Neuronal stem cell (in vitro differentiated cells): Measurements from ENCODE around the gene CD300LF.

Source experiments
- DNase-seq: peaks from one replicate; pipeline ENCODE4 v3.0.0-alpha.2; 2013; ENCODE audit warnings: low spot score
- H2AFZ ChIP-seq: one replicate; pipeline ENCODE4 v1.6.1; 2013; ENCODE audit warnings: mild to moderate bottlenecking, low read length, inconsistent platforms
- H2AK5ac ChIP-seq: 2 replicates; pipeline ENCODE4 v1.6.1; 2013; ENCODE audit warnings: low read depth, mild to moderate bottlenecking, inconsistent platforms, low read length, moderate library complexity, mixed read lengths
- H2BK120ac ChIP-seq: 2 replicates; pipeline ENCODE4 v1.6.1; 2013; ENCODE audit warnings: low read depth, mild to moderate bottlenecking, inconsistent platforms, low read length, moderate library complexity, mixed read lengths
- H2BK12ac ChIP-seq: one replicate; pipeline ENCODE4 v1.6.1; 2013; ENCODE audit warnings: low read length, inconsistent platforms
- H2BK15ac ChIP-seq: 2 replicates; pipeline ENCODE4 v1.6.1; 2013; ENCODE audit warnings: mild to moderate bottlenecking, low read length, inconsistent platforms, mixed read lengths
- H2BK5ac ChIP-seq: one replicate; pipeline ENCODE4 v1.6.1; 2013; ENCODE audit warnings: inconsistent platforms, mild to moderate bottlenecking, low read length, moderate library complexity
- H3K14ac ChIP-seq: one replicate; pipeline ENCODE4 v1.6.1; 2013; ENCODE audit warnings: low read length, inconsistent platforms
- H3K18ac ChIP-seq: 2 replicates; pipeline ENCODE4 v1.6.1; 2013; ENCODE audit warnings: low read length, inconsistent platforms
- H3K23ac ChIP-seq: 2 replicates; pipeline ENCODE4 v1.6.1; 2013; ENCODE audit warnings: low read depth, mild to moderate bottlenecking, mixed read lengths, low read length, inconsistent platforms; ENCODE audit not compliant: poor library complexity
- H3K27ac ChIP-seq: replicated peaks from 3 replicates; pipeline ENCODE4 v1.5.1; 2013; ENCODE audit warnings: low read length, inconsistent platforms
- H3K27me3 ChIP-seq, 3 experiments: 2 replicates each; pipeline ENCODE4 v1.6.1; 2013; ENCODE audit warnings: low read length in 3 of 3, mild to moderate bottlenecking in 2 of 3, inconsistent platforms in 1 of 3, low read depth in 1 of 3, mixed read lengths in 1 of 3, moderate library complexity in 1 of 3; ENCODE audit not compliant: control insufficient read depth in 3 of 3, insufficient read depth in 3 of 3
- H3K36me3 ChIP-seq, 2 donors: replicated peaks in 1 of 2; 2 replicates each; pipeline ENCODE4 v1.6.1; 2013; ENCODE audit warnings: low read length in 2 of 2; ENCODE audit not compliant: control insufficient read depth in 2 of 2, insufficient read depth in 2 of 2
- H3K4ac ChIP-seq: 2 replicates; pipeline ENCODE4 v1.6.1; 2013; ENCODE audit warnings: inconsistent platforms, mild to moderate bottlenecking, low read length, moderate library complexity
- H3K4me1 ChIP-seq, 2 donors: 1 replicate in 1 of 2; 2 replicates in 1 of 2; pipeline ENCODE4 v1.6.1; 2013; ENCODE audit warnings: low read length in 2 of 2, low read depth in 1 of 2; ENCODE audit not compliant: control insufficient read depth in 2 of 2, insufficient read depth in 1 of 2
- H3K4me2 ChIP-seq: one replicate; pipeline ENCODE4 v1.6.1; 2013; ENCODE audit warnings: mild to moderate bottlenecking, low read length, inconsistent platforms; ENCODE audit not compliant: insufficient read depth, poor library complexity, severe bottlenecking
- H3K4me3 ChIP-seq, 2 donors: 2 replicates each; pipeline ENCODE4 v1.5.1; 2013; ENCODE audit warnings: low read length in 2 of 2, mild to moderate bottlenecking in 2 of 2, inconsistent platforms in 1 of 2, moderate library complexity in 1 of 2
- H3K79me1 ChIP-seq: one replicate; pipeline ENCODE4 v1.6.1; 2013; ENCODE audit warnings: low read depth, mild to moderate bottlenecking, inconsistent platforms, low read length, moderate library complexity
- H3K9ac ChIP-seq: one replicate; pipeline ENCODE4 v1.6.1; 2013; ENCODE audit warnings: mild to moderate bottlenecking, low read depth, low read length, inconsistent platforms; ENCODE audit not compliant: poor library complexity
- H3K9me3 ChIP-seq, 2 donors: replicated peaks in 1 of 2; 2 replicates each; pipeline versions ENCODE3 to v1.6.1; 2013; ENCODE audit warnings: low read length in 2 of 2, mild to moderate bottlenecking in 2 of 2, inconsistent platforms in 1 of 2, low read depth in 1 of 2, mixed read lengths in 1 of 2, moderate library complexity in 1 of 2; ENCODE audit not compliant: control insufficient read depth in 2 of 2, insufficient read depth in 1 of 2
- H4K8ac ChIP-seq: one replicate; pipeline ENCODE4 v1.6.1; 2013; ENCODE audit warnings: low read depth, mild to moderate bottlenecking, inconsistent platforms, low read length, moderate library complexity
- H4K91ac ChIP-seq: one replicate; pipeline ENCODE4 v1.6.1; 2013; ENCODE audit warnings: low read length, low read depth, mild to moderate bottlenecking, inconsistent platforms; ENCODE audit not compliant: poor library complexity
- WGBS, 2 donors: extraction: QIAGEN DNeasy Blood & Tissue Kit; methylation state at CpG; one replicate each; pipeline ENCODE4 v1.1.7; 2013; ENCODE audit warnings: missing lambda C conversion rate in 2 of 2, mixed read lengths in 1 of 2; ENCODE audit not compliant: insufficient read length in 2 of 2, insufficient replicate concordance in 1 of 2; ENCODE audit errors: extremely low coverage in 2 of 2; 5-methylcytosine and 5-hydroxymethylcytosine counted together

The CD300LF gene

GRCh38 chr17:74746376-74746775 lies 33.7 kb upstream of the CD300LF start:
- H3K4ac ChIP-seq = no peak overlapping the region
- no peak overlapping the region for H3K4me2 ChIP-seq
- H3K27me3 ChIP-seq = peaks cover 0 to 2% (median 2%) of the 10 kb centered on the region in 3 experiments
- H2BK15ac ChIP-seq = no peak overlapping the region
- peak overlapping the region; percentile 6 for H2AK5ac ChIP-seq
- H4K91ac ChIP-seq = no peak overlapping the region
- no peak overlapping the region for H3K23ac ChIP-seq
- H3K18ac ChIP-seq = no peak overlapping the region
- no peak overlapping the region for H3K14ac ChIP-seq
- WGBS, 2 donors = no CpG with 5 or more reads among the region's 5 CpGs
- H3K36me3 ChIP-seq = peaks cover 0 to 4% of the 10 kb centered on the region in 2 donors
- peak overlapping the region; percentile 41 for H2AFZ ChIP-seq
- H2BK120ac ChIP-seq = no peak overlapping the region
- DNase-seq = no peak
- no peak overlapping the region for H2BK5ac ChIP-seq
- H4K8ac ChIP-seq = no peak overlapping the region
- no peak overlapping the region for H3K4me3 ChIP-seq
- no peaks in the 10 kb centered on the region for H3K9me3 ChIP-seq
- H3K79me1 ChIP-seq = peaks cover 12% of the 10 kb centered on the region
- H3K4me1 ChIP-seq = peaks cover 36 to 49% of the 10 kb centered on the region in 2 donors
- no peak overlapping the region for H2BK12ac ChIP-seq
- no peak overlapping the region for H3K9ac ChIP-seq
- peak overlapping the region; percentile 50 for H3K27ac ChIP-seq

- H3K9ac ChIP-seq = no peak overlapping the region
- H4K8ac ChIP-seq = no peak overlapping the region
- no peak overlapping the region for H3K4me2 ChIP-seq
- H2BK120ac ChIP-seq = no peak overlapping the region
- H3K4me3 ChIP-seq = no peak overlapping the region
- peak overlapping the region; percentile 62 for H2BK15ac ChIP-seq
- no peak overlapping the region for H2BK5ac ChIP-seq
- no peak overlapping the region for H3K27ac ChIP-seq
- no peak overlapping the region for H4K91ac ChIP-seq
- no peak for DNase-seq
- H3K9me3 ChIP-seq = no peaks in the 10 kb centered on the region
- H2AFZ ChIP-seq = peak overlapping the region; percentile 23
- H3K14ac ChIP-seq = no peak overlapping the region
- H3K79me1 ChIP-seq = peaks cover 12% of the 10 kb centered on the region
- peak overlapping the region; percentile 67 for H3K18ac ChIP-seq
- H3K27me3 ChIP-seq = peaks cover 0 to 2% (median 2%) of the 10 kb centered on the region in 3 experiments
- no peaks in the 10 kb centered on the region for H3K36me3 ChIP-seq
- peak overlapping the region; percentile 81 for H2BK12ac ChIP-seq
- no peak overlapping the region for H3K4ac ChIP-seq
- peaks cover 32 to 48% of the 10 kb centered on the region in 2 donors for H3K4me1 ChIP-seq
- WGBS, 2 donors = no CpG with 5 or more reads among the region's 8 CpGs
- peak overlapping the region; percentile 30 for H2AK5ac ChIP-seq
- no peak overlapping the region for H3K23ac ChIP-seq
Measured at GRCh38 chr17:74745548-74746177, 32.9 kb upstream of the CD300LF start.

GRCh38 chr17:74744714-74745547 lies 32.2 kb upstream of the CD300LF start:
- no peak overlapping the region for H3K4ac ChIP-seq
- H3K14ac ChIP-seq = peak overlapping the region; percentile 76
- peak overlapping the region; percentile 85 for H2BK5ac ChIP-seq
- no peak overlapping the region for H2BK12ac ChIP-seq
- H2AFZ ChIP-seq = peak overlapping the region; percentile 23
- H2AK5ac ChIP-seq = peak overlapping the region; percentile 30
- no CpG with 5 or more reads among the region's 24 CpGs for WGBS, 2 donors
- H3K18ac ChIP-seq = peak overlapping the region; percentile 52
- no peak overlapping the region for H3K27ac ChIP-seq
- H3K4me2 ChIP-seq = peak overlapping the region; percentile 65
- peak overlapping the region; percentile 75 for H4K8ac ChIP-seq
- peak overlapping the region; percentile 96 for H2BK15ac ChIP-seq
- H2BK120ac ChIP-seq = no peak overlapping the region
- peak overlapping the region in 1 of 2 donors; percentile 31 for H3K4me3 ChIP-seq
- H3K27me3 ChIP-seq = peaks cover 0 to 2% (median 2%) of the 10 kb centered on the region in 3 experiments
- peak overlapping the region; percentile 62 for H4K91ac ChIP-seq
- H3K36me3 ChIP-seq = no peaks in the 10 kb centered on the region
- no peak overlapping the region for H3K9ac ChIP-seq
- peak; percentile 76 for DNase-seq
- H3K23ac ChIP-seq = peak overlapping the region; percentile 22
- H3K9me3 ChIP-seq = no peaks in the 10 kb centered on the region
- H3K4me1 ChIP-seq = peaks cover 26 to 41% of the 10 kb centered on the region in 2 donors
- H3K79me1 ChIP-seq = peaks cover 10% of the 10 kb centered on the region

- peaks cover 24 to 36% of the 10 kb centered on the region in 2 donors for H3K4me1 ChIP-seq
- no CpG with 5 or more reads among the region's 2 CpGs for WGBS, 2 donors
- peak overlapping the region; percentile 23 for H2AFZ ChIP-seq
- H4K8ac ChIP-seq = no peak overlapping the region
- H2AK5ac ChIP-seq = no peak overlapping the region
- H3K27ac ChIP-seq = no peak overlapping the region
- H2BK5ac ChIP-seq = no peak overlapping the region
- peaks cover 10% of the 10 kb centered on the region for H3K79me1 ChIP-seq
- no peak overlapping the region for H2BK12ac ChIP-seq
- no peak overlapping the region for H3K4ac ChIP-seq
- peak overlapping the region in 1 of 2 donors; percentile 27 for H3K4me3 ChIP-seq
- peak overlapping the region; percentile 13 for H2BK15ac ChIP-seq
- no peak overlapping the region for H3K9ac ChIP-seq
- H3K27me3 ChIP-seq = peaks cover 0 to 2% (median 2%) of the 10 kb centered on the region in 3 experiments
- no peak overlapping the region for H3K18ac ChIP-seq
- no peak overlapping the region for H2BK120ac ChIP-seq
- no peaks in the 10 kb centered on the region for H3K36me3 ChIP-seq
- no peak for DNase-seq
- no peak overlapping the region for H3K23ac ChIP-seq
- no peak overlapping the region for H4K91ac ChIP-seq
- H3K4me2 ChIP-seq = no peak overlapping the region
- no peaks in the 10 kb centered on the region for H3K9me3 ChIP-seq
- no peak overlapping the region for H3K14ac ChIP-seq
Measured at GRCh38 chr17:74744349-74744713, 31.6 kb upstream of the CD300LF start.
